HG02852 (cell line): Measurements from ENCODE around the gene PEAK1.
"Not testable (repeated sequence)": the region's sequence is repeated elsewhere in the genome, so short reads cannot be mapped to it uniquely, and the experiment has no call there.

Experiments used
- ATAC-seq: cut with Tn5 transposase; IDR thresholded peaks from one replicate; pipeline ENCODE4 v1.9.1; 2021; ENCODE audit warnings: mild to moderate bottlenecking, moderate library complexity; ENCODE audit not compliant: unreplicated experiment

Gene PEAK1

DNA sequence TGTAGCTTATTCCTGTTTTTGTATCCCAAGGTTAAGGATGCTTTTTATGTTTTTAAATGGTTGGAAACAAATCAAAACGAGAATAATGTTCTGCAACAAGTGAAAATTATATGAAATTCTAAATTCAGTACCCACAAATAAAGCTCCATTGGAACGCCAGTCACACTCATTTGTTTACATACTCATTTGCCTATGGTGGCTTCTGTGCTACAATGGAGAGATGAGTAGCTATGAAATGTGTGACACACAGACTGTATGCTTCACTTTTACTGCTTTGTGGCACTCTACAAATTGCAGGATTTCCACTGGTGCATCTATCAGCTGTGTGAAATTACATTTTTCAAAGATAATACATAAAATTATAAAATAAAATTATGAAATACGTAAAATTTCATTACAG is 236.8 kb downstream of the PEAK1 start:
- no peak for ATAC-seq

DNA sequence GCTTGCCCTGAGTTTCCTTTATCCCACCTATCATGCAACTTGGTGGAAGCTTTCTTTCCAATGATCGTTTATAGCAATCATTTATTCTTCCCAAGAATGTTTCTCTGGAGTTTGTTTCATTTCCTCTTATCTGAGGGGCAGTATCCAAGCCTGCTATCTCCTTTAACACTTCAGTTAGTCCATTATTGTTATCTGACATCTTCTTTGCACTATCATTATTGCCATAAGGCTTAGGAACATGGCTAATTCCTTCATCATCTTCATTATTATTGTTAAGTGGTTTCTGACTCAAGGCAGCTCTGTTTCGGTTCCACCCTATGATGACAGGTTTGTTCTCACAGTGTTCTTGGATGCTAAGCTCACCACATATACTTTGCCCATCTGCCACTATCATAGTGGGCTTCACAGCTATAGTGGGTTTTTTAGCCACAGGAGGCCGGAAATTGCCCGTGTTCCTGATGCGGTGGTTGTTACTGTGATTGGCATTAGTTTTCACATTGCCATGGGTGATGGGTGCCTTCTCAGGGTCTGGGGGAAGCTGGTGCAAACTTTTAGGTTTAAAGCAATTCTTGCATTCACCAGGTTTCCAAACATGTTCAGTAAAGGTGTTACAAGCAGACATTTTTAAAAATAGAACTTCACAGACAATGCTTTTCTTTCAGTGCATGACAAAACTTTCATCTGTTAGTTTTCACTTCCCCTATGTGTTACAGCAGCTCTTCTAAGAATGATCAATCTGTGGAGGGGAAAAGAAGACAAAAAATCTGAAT is 238.4 kb downstream of the PEAK1 start:
- peak; percentile 48 for ATAC-seq

DNA sequence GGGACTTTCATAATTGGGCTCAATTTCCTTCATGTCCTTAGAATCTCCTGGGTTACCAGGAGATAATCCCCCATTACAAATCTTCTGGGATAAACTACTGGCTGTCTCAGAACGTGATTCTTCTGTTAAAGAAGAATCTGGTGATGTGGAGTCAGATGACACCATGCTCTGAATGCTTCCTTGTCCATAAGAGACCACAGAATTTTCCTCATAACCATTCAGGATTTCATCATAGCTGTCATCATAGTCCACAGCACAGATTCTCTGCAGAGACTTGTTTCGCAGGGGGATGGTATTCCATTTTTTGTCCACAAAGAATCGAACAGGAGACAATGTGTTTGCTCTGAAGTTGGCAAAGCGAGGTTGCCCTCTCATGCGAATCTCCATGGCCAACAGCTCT is 239.1 kb downstream of the PEAK1 start:
- ATAC-seq, result no peak

DNA sequence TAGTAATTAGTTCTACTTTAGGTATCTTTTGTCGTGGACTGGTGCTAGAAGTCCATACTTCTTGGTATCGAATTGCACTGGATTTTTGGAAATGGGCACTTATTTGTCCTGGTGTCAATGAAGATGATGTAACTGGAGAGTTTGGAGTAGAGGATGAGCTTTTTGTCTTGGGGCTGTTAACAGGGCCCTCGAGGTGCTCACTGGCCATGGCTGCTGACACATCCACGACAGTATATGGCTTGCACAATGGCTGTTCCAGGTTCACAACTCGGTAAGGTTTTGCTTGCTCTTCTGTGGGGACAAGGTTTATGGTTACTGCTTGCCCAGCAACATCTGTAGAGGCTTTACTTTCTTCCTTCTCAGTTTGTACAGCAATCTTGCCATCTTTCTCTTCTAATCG is 239.6 kb downstream of the PEAK1 start:
- ATAC-seq, result no peak

DNA sequence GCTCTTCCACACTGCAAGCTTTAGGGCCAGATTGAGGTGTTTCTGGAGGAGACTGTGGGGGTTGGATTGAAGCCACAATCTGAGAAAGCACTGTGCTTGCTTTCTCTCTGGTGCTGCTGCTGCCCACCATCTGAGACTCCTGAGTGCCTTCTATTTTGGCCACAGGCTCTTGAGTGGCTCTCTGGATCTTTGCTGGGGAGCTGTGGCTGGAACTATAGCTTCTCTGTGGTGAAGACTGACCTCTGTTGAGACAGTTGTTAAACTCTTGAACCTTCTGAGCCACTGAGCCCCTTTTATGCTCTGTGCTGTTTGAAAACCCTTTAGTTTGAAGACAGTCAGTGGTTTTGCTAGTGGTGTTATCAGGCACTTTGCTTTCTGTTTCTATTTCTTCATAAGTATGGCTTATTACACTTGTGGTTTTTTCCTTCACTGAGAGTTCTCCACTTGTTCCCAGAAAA is 240.3 kb downstream of the PEAK1 start:
- peak; percentile 66 for ATAC-seq

DNA sequence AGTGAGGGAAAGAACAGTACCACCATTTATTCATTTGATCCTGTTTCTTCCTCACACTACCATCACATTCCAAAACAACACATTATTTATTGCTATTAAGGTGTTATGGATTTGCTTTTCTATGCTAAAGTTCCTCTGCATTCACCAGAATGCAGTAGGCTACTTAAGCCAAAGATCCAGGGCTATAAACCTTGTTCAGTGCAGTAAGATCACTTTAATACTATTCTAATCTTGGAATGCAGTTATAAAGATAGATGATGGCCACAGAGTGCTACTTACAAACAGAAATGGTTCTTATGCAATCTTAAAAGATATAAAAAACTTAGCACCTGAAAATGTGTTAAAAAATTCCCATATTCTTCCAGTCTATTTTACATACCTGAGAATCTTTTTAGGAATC is 241.5 kb downstream of the PEAK1 start:
- no peak for ATAC-seq

DNA sequence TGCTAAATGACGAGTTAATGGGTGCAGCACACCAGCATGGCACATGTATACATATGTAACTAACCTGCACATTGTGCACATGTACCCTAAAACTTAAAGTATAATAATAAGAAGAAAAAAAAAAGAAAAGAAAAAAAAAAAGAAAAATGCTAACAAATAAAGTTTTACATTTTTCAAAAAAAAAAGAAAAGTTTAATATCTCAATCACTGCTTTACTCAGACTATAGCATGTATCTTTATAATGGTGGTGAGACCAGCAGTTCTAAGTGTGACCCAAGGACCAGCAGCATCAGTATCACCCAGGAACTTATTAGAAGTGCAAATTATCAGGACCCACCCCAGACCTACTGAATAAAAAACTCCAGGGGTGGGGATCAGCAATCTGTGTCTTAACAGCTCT is 243.8 kb downstream of the PEAK1 start:
- ATAC-seq, result not testable (repeated sequence)

DNA sequence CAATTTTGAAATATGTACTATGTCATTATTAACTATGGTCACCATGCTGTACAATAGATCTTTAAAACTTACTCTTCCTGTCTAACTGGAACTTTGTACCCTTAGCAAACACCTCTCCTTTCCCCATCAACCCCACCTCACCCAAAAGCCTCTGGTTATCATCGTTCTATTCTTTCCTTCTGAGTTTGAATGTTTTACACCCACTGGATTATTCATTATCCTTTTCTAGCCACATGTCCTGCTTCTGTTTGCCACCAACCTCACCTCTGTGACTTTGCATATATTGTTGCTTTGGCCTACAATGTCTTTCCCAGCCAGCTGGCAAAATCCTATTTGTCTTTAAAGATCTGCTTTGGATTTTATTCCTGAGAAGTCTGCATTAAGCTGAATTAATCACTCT is 246.4 kb downstream of the PEAK1 start:
- ATAC-seq, result no peak

DNA sequence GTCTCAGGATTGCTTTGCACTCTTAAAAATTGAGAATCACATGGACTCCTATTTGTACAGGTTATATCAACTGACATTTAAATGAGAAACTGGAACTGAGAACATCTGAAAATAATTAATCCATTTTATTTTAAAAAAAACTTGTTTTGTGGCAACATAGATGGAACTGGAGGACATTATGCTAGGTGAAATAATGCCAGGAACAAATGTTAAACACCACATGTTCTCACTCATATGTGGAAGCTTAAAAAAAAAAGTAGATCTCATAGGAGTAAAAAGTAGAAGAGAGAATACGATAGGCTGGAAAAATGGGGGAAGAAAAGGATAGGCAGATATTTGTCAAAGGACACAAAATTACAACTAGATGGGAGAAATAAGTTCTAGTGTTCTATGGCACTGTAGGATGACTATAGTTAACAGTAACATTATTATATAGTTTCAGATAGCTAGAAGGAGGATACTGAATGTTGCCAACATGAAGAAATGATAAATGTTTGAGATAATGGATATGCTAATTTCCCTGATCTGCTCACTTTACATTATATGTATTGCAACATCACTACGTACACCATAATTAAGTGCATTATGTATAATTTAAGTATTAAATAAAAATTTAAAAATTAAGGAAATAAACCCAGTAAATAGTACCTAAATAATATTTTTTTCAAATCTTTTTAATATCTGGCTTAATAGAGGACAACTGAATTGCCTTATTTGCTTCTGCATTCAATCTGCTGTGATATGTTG is 248.5 kb downstream of the PEAK1 start:
- no peak for ATAC-seq

DNA sequence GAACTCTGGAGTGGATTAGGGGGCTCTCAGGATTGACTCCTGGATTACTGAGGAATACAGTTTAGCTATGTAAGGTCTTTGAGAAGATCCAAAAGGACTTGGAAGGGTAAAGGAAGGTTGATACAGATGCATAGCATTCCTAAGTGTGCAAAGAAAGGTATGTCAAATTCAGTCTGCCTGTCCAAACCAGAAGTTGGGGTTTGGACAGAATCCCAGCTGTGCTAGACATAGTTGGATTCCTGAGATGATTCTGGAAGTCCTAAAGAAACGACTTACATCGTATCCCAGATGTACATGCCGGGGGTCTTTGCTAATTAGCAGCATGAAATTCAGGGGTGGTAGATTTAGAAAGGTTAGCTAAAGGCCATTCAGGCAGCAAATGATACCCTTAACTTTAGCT is 251.3 kb downstream of the PEAK1 start:
- ATAC-seq, result no peak

DNA sequence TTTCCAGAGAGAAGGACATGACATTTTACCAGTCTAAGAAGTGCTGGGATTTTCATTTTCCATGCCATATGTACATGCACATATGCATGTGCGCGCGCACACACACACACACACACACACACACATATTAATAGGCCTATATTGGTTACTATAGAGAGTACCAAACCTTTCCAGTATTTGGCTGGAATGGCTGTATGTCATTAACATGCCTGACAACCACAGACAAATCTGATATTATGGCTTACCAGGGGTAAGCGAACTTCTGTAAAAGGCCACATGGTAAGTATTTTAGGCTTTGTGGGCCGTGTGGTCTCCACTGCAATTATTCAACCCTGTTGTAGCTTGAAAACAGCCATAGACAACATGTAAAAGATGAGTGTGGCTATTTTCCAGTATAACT is 251.8 kb downstream of the PEAK1 start:
- ATAC-seq, result no peak

DNA sequence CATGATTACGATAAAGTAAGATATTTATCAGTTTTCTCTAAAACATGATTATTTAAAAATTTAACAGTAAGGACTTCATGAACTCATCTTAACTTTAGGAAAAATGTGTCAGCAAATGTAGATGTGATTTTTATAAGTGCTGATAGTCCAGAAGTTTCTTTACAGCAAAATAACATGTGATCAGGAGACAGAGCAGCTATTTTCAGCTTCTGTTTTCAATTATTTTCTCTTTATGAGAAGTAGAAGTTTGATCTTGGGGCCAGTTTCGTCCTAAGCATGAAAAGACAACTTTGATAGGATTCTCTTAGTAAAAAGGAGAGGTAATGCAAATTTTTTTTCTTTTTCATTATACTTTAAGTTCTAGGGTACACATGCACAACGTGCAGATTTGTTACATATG is 252.5 kb downstream of the PEAK1 start:
- no peak for ATAC-seq

DNA sequence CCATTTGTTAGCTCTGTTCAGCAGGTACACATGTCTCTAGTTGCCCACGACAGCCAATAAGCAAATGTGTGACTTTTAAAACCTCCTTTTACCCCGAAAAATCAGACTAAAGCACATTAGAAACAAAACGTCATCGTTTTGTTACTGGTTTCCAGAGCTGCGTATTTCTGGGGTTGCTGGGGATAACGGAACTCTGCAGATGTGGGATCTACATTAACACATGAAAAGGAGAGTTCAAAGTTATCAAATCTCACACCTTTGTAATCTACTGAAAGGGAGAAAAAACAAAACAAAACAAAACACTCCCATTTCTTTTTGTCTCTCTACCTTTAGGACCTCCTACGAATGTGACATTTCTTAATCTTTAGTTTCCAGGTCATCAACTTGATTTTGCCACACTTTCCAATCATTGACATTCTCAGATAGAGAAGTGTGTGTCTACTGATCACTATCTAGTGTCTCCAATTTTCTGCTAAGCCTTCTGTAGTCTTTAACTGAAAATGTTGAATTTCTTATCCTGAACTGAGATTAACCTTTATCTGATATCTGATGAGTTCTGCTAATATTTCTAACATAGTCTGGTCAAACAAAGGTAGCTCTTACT is 256.0 kb downstream of the PEAK1 start:
- ATAC-seq, result no peak

DNA sequence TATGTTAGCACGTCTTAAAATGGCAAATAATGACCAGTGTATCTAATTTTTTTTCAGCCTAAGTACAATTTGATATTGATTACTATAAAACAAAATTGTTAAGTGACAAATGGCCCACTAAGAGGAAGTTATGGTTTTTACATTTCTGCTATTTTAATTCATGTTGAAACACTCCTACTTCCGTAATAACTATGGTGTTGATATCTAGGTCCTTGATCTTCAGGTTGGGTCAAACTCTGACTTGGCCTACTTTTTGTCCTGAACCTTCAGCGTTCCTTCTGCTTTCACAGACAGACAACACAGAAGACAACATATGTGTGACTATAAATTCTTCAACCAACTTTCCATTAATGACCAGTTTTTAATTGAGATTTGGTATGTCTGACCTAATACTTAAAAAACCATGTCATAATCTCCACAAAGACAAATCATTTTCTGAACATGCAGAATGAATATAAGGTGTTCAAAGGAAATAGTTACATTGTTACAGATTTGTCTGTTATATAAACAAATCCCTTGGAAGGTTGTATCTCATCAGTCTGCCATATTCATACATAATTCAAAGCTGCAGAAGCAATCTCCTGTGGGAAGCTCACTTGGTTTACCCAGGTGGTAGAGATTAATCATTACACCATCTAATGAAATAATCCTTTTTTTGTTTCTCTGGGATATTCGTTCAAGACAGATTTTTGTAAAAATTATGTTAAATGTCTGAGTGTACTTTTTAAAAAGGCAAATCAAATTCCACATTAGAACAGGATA is 256.9 kb downstream of the PEAK1 start:
- ATAC-seq, result no peak

DNA sequence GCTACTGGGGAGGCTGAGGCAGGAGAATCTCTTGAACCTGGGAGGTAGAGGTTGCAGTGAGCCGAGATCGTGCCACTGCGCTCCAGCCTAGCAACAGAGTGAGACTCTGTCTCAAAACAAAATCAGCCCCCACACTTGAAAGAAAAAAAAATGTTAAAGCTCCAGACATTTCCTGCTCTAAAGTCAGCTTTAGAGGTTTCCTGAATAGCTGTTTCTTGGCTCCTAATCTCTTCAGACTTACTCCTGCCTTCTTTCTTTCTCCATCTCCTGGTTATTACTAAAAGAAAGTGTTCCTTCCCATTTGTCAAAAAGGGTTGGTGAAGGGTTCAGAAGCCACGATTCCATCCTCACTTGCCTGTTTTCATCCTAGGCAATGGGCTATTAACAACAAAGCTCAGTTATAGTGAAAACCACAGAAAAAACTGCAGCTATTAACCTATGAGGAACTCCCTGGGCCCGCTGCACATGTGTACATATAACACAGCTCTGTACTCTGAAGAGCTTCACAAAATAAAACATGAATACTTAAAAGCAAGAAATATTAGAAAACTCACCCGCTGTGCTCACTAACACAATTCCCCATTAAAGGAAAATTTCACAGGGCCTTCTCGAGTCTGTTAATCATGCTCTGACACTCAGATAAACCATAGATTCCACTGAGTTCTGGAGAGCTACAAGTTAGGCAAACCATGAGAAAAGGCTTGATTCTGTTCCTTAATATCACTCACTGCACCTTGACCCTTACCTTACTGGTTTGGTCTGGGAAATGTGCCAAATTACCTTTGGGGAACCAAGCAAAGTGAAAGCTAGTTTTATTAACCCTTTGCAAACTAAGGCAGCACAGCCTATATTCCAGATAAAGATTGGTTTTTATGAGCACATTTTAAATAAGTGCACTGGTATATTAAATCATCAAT is 259.1 kb downstream of the PEAK1 start:
- ATAC-seq, result no peak

DNA sequence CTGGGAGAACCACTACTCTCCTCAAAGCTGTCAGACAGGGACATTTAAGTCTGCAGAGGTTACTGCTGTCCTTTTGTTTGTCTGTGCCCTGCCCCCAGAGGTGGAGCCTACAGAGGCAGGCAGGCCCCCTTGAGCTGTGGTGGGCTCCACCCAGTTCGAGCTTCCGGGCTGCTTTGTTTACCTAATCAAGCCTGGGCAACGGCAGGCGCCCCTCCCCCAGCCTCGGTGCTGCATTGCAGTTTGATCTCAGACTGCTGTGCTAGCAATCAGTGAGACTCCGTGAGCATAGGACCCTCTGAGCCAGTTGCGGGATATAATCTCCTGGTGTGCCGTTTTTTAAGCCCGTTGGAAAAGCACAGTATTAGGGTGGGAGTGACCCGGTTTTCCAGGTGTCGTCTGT is 263.9 kb downstream of the PEAK1 start:
- ATAC-seq, result not testable (repeated sequence)

DNA sequence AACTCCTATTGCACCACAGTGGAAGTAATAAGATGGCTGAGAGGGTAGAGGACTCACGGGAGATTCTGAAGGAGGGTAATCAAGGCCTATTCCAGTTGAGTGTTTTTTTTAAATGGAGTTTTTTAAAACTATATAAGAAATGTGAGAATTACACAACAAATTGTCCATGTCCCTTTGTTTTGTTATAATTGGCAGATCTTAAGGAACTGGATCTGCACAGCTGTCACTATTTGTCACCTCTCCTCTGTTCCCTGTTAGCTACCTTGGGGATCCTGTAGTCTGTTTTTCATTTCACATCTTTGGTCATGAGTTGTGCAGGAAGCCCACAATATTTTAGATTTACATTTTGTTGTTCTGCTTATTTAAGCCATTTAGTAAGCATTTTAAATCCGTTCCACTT is 271.7 kb downstream of the PEAK1 start:
- no peak for ATAC-seq

DNA sequence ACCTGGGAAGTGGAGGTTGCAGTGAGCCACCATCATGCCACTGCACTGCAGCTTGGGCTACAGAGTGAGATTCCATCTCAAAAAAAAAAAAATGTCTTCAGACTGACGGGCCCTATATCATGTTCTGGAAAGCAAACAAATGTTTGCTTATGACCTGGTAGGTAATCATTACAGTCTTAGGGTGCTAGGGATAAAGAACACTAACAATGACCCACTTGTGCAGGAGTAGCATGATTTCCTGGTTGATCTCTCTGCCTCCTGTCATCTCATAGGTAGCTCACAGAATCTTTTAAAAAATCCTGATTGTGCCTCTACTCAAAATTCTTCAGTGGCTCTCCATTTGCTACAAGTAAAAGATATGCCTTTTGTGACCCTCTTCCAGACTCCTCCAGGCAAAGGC is 274.5 kb downstream of the PEAK1 start:
- no peak for ATAC-seq

DNA sequence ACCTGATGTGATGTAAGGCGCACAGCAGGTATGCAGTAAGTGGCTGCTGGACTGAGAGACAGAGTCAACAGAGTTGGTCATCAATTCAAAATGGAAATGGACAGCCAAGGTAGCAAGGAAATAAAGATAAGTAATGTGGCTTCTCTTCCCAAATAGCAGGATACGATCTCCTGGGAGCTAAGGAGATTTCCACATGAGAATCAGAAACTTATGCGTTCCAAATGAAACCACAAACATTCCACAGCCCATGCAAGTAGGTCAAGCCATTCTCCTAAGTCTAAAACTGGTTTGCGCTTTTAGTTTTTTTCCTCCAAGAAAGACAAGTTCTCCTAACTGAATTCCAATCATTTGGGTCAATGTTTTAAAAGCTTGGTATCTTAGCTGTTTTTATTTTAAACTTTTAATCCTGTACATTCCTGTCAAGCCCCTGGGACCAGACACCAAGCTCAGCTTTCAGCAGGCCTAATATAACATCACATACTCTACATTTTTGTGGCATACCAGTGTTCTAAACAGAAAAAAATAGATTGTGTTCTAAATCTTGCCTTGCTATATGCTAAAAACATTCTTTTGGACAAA is 275.3 kb downstream of the PEAK1 start:
- ATAC-seq, result no peak

DNA sequence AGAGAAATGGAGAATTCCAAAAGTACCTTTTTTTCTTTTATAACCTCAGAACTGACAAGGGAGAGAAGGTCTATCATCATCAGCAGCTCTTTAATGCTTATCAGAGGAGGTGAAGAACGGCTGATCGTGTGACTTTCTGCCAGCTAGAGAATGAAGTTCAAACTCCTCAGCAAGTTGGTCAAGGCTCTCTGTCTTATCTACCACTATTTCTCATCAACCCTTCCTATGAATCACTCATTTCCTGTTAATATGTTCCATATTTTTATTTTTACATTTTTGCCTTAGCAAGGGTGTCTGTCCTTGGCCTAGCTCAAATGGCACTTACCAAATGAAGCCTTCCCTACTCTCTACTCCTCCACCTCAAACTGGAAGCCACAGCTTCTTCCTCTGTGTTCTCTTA is 275.9 kb downstream of the PEAK1 start:
- no peak for ATAC-seq
